Measurements from ENCODE around the gene ZNF154.
A peak's percentile ranks its signal among the peaks of the same experiment; 100 is the strongest.

ZNF154 gene

DNA sequence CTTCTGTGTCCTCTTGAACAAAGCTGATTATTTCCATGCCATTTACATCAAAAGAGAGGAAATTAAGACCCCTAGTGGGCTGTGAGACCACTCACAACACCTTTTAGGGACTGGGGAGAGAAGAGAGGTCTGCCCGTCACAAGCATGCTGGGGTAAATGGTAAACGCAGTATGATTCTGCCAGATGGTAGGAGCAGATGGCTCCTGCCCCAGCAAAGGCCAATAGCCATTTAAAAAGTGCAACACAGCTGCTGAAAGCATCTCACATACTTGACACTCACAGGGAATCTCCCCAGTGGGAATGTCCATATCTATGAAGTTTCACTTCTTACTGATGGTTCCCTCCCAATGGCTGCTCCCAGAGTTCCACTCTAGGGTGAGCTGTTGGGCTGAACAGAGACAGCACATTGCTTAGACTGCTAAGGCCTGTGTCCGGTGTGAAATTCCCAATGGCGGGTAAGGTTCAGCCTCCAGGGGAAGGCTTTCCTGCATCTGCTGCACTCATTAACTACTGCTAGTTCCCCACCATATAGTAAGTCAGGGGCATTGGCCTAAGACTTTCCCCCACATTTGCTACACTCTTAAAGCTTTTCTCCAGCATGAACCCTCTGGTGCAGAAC is 11.0 kb upstream of the ZNF154 start:
- H3K27me3 ChIP-seq (ENCODE audit: control insufficient read depth in 1 of 2, insufficient read depth in 2 of 2, low read length in 2 of 2) = no peaks in the 10 kb centered on the region
- H3K27ac ChIP-seq (ENCODE audit: low read depth, low read length) = no peak overlapping the region
- no peak overlapping the region for H3K9ac ChIP-seq (ENCODE audit: low read depth in 1 of 2, low read length in 2 of 2)
- H3K4me3 ChIP-seq (ENCODE audit: low read depth in 1 of 2, low read length in 2 of 2) = peak overlapping the region in 1 of 2 donors; percentile 38
- no peaks in the 10 kb centered on the region for H3K4me1 ChIP-seq (ENCODE audit: control insufficient read depth in 1 of 2, insufficient read depth in 2 of 2, low read length in 2 of 2)
- H3K36me3 ChIP-seq (ENCODE audit: control insufficient read depth in 1 of 2, insufficient read depth in 2 of 2, low read length in 2 of 2) = peaks cover 31 to 35% of the 10 kb centered on the region in 2 donors
- H3K9me3 ChIP-seq (ENCODE audit: control insufficient read depth in 1 of 2, low read length in 2 of 2) = peaks cover 66 to 69% of the 10 kb centered on the region in 2 donors

DNA sequence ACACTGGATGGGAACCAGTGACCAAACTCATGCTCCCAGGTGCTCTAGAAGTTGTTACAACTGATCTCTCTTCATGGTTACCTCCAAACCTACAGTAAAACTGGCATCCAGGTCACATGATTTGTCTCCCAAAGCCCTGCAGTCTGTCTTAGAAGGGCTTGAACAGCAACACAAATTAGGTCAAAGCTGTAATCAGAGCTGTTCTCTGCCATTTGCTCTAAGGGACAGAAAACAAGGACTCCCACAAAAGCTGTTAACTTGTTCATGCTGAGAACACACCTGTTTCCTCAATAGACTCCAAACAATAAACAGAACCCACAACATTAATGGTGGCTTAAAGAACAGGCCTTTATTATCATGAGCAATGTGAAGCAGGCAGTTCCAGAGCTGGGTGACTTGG is 10.4 kb upstream of the ZNF154 start:
- peaks cover 31 to 35% of the 10 kb centered on the region in 2 donors for H3K36me3 ChIP-seq (ENCODE audit: control insufficient read depth in 1 of 2, insufficient read depth in 2 of 2, low read length in 2 of 2)
- H3K4me3 ChIP-seq (ENCODE audit: low read depth in 1 of 2, low read length in 2 of 2) = peak overlapping the region in 1 of 2 donors; percentile 5
- no peak overlapping the region for H3K9ac ChIP-seq (ENCODE audit: low read depth in 1 of 2, low read length in 2 of 2)
- peaks cover 67 to 74% of the 10 kb centered on the region in 2 donors for H3K9me3 ChIP-seq (ENCODE audit: control insufficient read depth in 1 of 2, low read length in 2 of 2)
- no peak overlapping the region for H3K27ac ChIP-seq (ENCODE audit: low read depth, low read length)
- H3K4me1 ChIP-seq (ENCODE audit: control insufficient read depth in 1 of 2, insufficient read depth in 2 of 2, low read length in 2 of 2) = no peaks in the 10 kb centered on the region
- no peaks in the 10 kb centered on the region for H3K27me3 ChIP-seq (ENCODE audit: control insufficient read depth in 1 of 2, insufficient read depth in 2 of 2, low read length in 2 of 2)

DNA sequence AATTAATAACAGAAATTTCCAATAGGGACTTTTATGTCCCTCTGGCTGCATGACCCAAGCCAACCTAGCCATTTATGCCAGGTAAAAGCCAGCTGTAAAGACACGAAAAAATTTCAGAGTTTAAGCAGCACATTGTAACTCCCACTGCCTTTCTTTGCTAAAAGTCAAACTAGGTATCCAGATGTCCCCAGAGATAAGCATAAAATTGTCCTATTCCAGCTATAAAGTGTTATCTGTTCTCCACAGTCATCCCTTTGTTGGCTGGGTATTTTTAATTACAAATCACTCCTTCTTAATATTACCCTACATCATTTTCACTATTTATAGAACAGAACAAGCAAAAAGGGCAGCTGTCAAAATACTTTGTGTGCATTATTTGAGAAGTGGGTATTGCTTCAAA is 3.2 kb upstream of the ZNF154 start:
- Histone ChIP-seq H3K4me3 (ENCODE audit: low read depth in 1 of 2, low read length in 2 of 2) (no peak overlapping the region), H3K9me3 (ENCODE audit: control insufficient read depth in 1 of 2, low read length in 2 of 2) (peaks cover 43 to 46% of the 10 kb centered on the region in 2 donors), H3K27me3 (ENCODE audit: control insufficient read depth in 1 of 2, insufficient read depth in 2 of 2, low read length in 2 of 2) (no peaks in the 10 kb centered on the region), H3K4me1 (ENCODE audit: control insufficient read depth in 1 of 2, insufficient read depth in 2 of 2, low read length in 2 of 2) (no peaks in the 10 kb centered on the region), H3K36me3 (ENCODE audit: control insufficient read depth in 1 of 2, insufficient read depth in 2 of 2, low read length in 2 of 2) (no peaks in the 10 kb centered on the region), H3K27ac (ENCODE audit: low read depth, low read length) (no peak overlapping the region), H3K9ac (ENCODE audit: low read depth in 1 of 2, low read length in 2 of 2) (no peak overlapping the region)

DNA sequence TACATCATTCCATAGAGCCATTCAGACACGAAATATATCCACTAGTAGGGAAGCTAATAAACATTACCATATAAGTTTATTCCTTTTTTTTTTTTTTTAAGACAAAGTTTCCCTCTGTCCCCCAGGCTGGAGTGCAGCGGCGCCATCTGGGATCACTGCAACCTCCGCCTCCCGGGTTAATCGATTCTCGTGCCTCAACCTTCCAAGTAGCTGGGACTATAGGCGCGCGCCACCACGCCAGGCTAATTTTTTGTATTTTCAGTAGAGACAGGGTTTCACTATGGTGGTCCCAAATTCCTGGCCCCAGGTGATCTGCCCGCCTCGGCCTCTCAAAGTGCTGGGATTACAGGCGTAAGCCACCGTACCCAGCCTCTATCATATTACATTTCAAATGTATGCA is 612 bp upstream of the ZNF154 start:
- H3K4me1 ChIP-seq (ENCODE audit: control insufficient read depth in 1 of 2, insufficient read depth in 2 of 2, low read length in 2 of 2) = no peaks in the 10 kb centered on the region
- peak overlapping the region in 1 of 2 donors; percentile 61 for H3K4me3 ChIP-seq (ENCODE audit: low read depth in 1 of 2, low read length in 2 of 2)
- no peak overlapping the region for H3K9ac ChIP-seq (ENCODE audit: low read depth in 1 of 2, low read length in 2 of 2)
- H3K36me3 ChIP-seq (ENCODE audit: control insufficient read depth in 1 of 2, insufficient read depth in 2 of 2, low read length in 2 of 2) = no peaks in the 10 kb centered on the region
- H3K27me3 ChIP-seq (ENCODE audit: control insufficient read depth in 1 of 2, insufficient read depth in 2 of 2, low read length in 2 of 2) = no peaks in the 10 kb centered on the region
- H3K27ac ChIP-seq (ENCODE audit: low read depth, low read length) = no peak overlapping the region
- peaks cover 43 to 55% of the 10 kb centered on the region in 2 donors for H3K9me3 ChIP-seq (ENCODE audit: control insufficient read depth in 1 of 2, low read length in 2 of 2)

DNA sequence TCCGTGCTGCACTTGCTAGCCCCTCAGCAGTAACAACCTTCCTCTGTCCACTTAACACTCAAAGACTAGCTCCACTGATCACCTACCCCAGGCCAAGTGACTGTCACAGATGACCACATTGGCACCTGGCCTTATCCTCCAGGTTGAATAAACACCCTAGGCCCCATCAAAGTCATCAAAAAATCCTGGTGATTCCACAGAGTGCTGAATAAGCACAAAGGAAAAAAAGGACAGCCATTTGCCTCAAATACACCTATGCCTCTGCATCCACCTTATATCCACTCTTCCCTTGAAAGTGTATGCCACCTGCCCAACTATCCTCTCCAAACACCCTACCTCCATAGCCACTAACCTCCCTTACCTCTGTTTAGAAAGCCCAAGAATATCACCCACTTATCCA is 2.7 kb downstream of the ZNF154 start:
- H3K27ac ChIP-seq (ENCODE audit: low read depth, low read length) = no peak overlapping the region
- no peaks in the 10 kb centered on the region for H3K27me3 ChIP-seq (ENCODE audit: control insufficient read depth in 1 of 2, insufficient read depth in 2 of 2, low read length in 2 of 2)
- H3K4me3 ChIP-seq (ENCODE audit: low read depth in 1 of 2, low read length in 2 of 2) = peak overlapping the region in 1 of 2 donors; percentile 32
- H3K9me3 ChIP-seq (ENCODE audit: control insufficient read depth in 1 of 2, low read length in 2 of 2) = peaks cover 64 to 66% of the 10 kb centered on the region in 2 donors
- H3K36me3 ChIP-seq (ENCODE audit: control insufficient read depth in 1 of 2, insufficient read depth in 2 of 2, low read length in 2 of 2) = peaks cover 8 to 10% of the 10 kb centered on the region in 2 donors
- H3K4me1 ChIP-seq (ENCODE audit: control insufficient read depth in 1 of 2, insufficient read depth in 2 of 2, low read length in 2 of 2) = no peaks in the 10 kb centered on the region
- H3K9ac ChIP-seq (ENCODE audit: low read depth in 1 of 2, low read length in 2 of 2) = no peak overlapping the region

DNA sequence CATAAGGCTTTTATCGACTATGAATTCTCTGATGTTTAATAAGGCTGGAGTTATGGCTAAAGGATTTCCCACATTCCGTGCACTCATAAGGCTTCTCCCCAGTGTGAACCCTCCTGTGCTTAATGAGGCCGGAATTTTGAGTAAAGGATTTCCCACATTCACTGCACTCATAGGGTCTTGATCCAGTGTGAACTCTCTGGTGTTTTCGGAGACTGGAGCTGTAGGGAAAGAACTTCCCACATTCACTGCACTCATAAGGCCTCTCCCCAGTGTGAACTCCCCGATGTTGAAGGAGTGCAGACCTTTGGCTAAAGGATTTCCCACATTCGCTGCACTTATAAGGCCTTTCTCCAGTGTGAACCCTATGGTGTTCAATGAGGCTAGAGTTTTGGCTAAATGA is 7.4 kb downstream of the ZNF154 start:
- Histone ChIP-seq H3K27me3 (ENCODE audit: control insufficient read depth in 1 of 2, insufficient read depth in 2 of 2, low read length in 2 of 2) (no peaks in the 10 kb centered on the region), H3K4me1 (ENCODE audit: control insufficient read depth in 1 of 2, insufficient read depth in 2 of 2, low read length in 2 of 2) (no peaks in the 10 kb centered on the region), H3K27ac (ENCODE audit: low read depth, low read length) (no peak overlapping the region), H3K4me3 (ENCODE audit: low read depth in 1 of 2, low read length in 2 of 2) (no peak overlapping the region), H3K9ac (ENCODE audit: low read depth in 1 of 2, low read length in 2 of 2) (no peak overlapping the region), H3K36me3 (ENCODE audit: control insufficient read depth in 1 of 2, insufficient read depth in 2 of 2, low read length in 2 of 2) (peaks cover 8 to 17% of the 10 kb centered on the region in 2 donors), H3K9me3 (ENCODE audit: control insufficient read depth in 1 of 2, low read length in 2 of 2) (peaks cover 73 to 79% of the 10 kb centered on the region in 2 donors)

DNA sequence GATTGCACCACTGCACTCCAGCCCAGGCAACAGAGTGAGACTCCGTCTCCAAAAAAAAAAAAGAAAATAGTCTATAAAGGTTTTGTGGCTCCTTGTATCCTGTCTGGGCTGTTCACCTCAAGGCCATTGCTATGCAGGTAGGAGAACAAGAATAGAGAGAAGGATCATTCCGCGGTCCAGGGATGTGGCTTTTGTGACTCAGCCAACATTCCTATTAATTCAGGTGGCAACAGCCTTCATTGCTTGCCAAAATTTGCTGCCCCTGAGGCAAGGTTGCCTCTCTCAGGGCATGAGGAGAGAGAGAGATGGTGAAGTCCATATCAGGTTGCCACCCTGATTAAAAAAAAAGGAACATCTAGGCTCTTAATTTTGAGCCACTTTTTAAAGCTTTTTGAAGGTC is 19.3 kb downstream of the ZNF154 start:
- Histone ChIP-seq H3K9me3 (ENCODE audit: control insufficient read depth in 1 of 2, low read length in 2 of 2) (peaks cover 82 to 88% of the 10 kb centered on the region in 2 donors), H3K36me3 (ENCODE audit: control insufficient read depth in 1 of 2, insufficient read depth in 2 of 2, low read length in 2 of 2) (peaks cover 44 to 57% of the 10 kb centered on the region in 2 donors), H3K4me1 (ENCODE audit: control insufficient read depth in 1 of 2, insufficient read depth in 2 of 2, low read length in 2 of 2) (no peaks in the 10 kb centered on the region), H3K27ac (ENCODE audit: low read depth, low read length) (no peak overlapping the region), H3K4me3 (ENCODE audit: low read depth in 1 of 2, low read length in 2 of 2) (no peak overlapping the region), H3K27me3 (ENCODE audit: control insufficient read depth in 1 of 2, insufficient read depth in 2 of 2, low read length in 2 of 2) (no peaks in the 10 kb centered on the region), H3K9ac (ENCODE audit: low read depth in 1 of 2, low read length in 2 of 2) (no peak overlapping the region)

DNA sequence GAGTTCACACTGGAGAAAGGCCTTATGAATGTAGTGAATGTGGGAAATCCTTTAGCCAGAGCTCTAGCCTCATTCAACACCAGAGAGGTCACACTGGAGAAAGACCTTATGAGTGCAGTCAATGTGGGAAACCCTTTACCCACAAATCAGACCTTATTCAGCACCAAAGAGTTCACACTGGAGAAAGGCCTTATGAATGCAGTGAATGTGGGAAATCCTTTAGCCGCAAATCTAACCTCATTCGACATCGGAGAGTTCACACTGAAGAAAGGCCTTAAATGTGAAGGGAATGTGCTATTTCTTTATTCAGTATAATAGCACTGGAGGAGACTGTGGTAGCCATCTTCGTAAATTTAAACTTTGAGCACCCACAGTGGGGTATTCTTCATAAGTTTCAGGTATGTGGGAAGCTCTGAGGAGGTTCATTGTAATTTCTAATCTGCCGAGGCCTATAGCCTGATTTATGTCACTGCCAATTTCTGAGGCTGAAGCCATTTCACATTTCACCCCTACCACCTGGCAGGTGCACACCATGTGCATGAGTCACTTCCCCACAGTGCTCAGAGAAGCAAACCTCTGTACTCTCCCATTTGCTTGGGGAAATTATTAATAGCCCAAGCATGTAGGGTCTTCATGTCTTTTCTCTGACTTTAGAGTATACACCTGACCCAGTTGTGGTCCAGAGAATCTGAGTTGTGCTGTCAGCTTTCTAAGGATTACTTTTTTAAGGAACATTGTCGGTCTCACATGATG is 20.8 kb downstream of the ZNF154 start:
- Histone ChIP-seq H3K4me3 (ENCODE audit: low read depth in 1 of 2, low read length in 2 of 2) (peak overlapping the region in 1 of 2 donors; percentile 41), H3K4me1 (ENCODE audit: control insufficient read depth in 1 of 2, insufficient read depth in 2 of 2, low read length in 2 of 2) (peaks cover 0 to 3% of the 10 kb centered on the region in 2 donors), H3K9me3 (ENCODE audit: control insufficient read depth in 1 of 2, low read length in 2 of 2) (peaks cover 82 to 88% of the 10 kb centered on the region in 2 donors), H3K9ac (ENCODE audit: low read depth in 1 of 2, low read length in 2 of 2) (no peak overlapping the region), H3K36me3 (ENCODE audit: control insufficient read depth in 1 of 2, insufficient read depth in 2 of 2, low read length in 2 of 2) (peaks cover 58% of the 10 kb centered on the region in 2 donors), H3K27ac (ENCODE audit: low read depth, low read length) (no peak overlapping the region), H3K27me3 (ENCODE audit: control insufficient read depth in 1 of 2, insufficient read depth in 2 of 2, low read length in 2 of 2) (no peaks in the 10 kb centered on the region)

DNA sequence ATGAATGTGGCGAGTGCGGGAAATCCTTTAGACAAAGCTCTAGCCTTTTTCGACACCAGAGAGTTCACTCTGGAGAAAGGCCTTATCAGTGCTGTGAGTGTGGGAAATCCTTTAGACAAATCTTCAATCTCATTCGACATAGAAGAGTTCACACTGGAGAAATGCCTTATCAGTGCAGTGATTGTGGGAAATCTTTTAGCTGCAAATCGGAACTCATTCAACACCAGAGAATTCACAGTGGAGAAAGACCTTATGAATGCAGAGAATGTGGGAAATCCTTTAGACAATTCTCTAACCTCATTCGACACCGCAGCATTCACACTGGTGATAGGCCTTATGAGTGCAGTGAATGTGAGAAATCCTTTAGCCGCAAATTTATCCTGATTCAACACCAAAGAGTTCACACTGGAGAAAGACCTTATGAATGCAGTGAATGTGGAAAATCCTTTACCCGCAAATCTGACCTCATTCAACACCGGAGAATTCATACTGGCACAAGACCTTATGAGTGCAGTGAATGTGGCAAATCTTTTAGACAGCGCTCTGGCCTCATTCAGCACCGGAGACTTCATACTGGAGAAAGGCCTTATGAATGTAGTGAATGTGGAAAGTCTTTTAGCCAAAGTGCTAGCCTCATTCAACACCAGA is 21.5 kb downstream of the ZNF154 start:
- peak overlapping the region in 1 of 2 donors; percentile 41 for H3K4me3 ChIP-seq (ENCODE audit: low read depth in 1 of 2, low read length in 2 of 2)
- H3K9me3 ChIP-seq (ENCODE audit: control insufficient read depth in 1 of 2, low read length in 2 of 2) = peaks cover 83 to 88% of the 10 kb centered on the region in 2 donors
- peaks cover 6 to 10% of the 10 kb centered on the region in 2 donors for H3K4me1 ChIP-seq (ENCODE audit: control insufficient read depth in 1 of 2, insufficient read depth in 2 of 2, low read length in 2 of 2)
- no peak overlapping the region for H3K27ac ChIP-seq (ENCODE audit: low read depth, low read length)
- no peak overlapping the region for H3K9ac ChIP-seq (ENCODE audit: low read depth in 1 of 2, low read length in 2 of 2)
- no peaks in the 10 kb centered on the region for H3K27me3 ChIP-seq (ENCODE audit: control insufficient read depth in 1 of 2, insufficient read depth in 2 of 2, low read length in 2 of 2)
- peaks cover 56 to 64% of the 10 kb centered on the region in 2 donors for H3K36me3 ChIP-seq (ENCODE audit: control insufficient read depth in 1 of 2, insufficient read depth in 2 of 2, low read length in 2 of 2)

DNA sequence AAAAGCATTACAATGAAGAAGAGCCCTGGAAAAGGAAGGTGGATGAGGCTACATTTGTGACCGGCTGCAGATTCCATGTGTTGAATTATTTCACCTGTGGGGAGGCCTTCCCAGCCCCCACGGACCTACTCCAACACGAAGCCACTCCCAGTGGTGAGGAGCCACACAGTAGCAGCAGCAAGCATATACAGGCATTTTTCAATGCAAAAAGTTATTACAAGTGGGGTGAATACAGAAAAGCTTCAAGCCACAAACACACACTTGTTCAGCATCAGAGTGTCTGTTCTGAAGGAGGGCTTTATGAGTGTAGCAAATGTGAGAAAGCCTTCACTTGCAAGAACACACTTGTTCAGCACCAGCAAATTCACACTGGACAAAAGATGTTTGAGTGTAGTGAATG is 22.3 kb downstream of the ZNF154 start:
- Histone ChIP-seq H3K4me3 (ENCODE audit: low read depth in 1 of 2, low read length in 2 of 2) (peak overlapping the region; percentile 38 to 41), H3K36me3 (ENCODE audit: control insufficient read depth in 1 of 2, insufficient read depth in 2 of 2, low read length in 2 of 2) (peaks cover 56 to 64% of the 10 kb centered on the region in 2 donors), H3K27me3 (ENCODE audit: control insufficient read depth in 1 of 2, insufficient read depth in 2 of 2, low read length in 2 of 2) (no peaks in the 10 kb centered on the region), H3K27ac (ENCODE audit: low read depth, low read length) (no peak overlapping the region), H3K4me1 (ENCODE audit: control insufficient read depth in 1 of 2, insufficient read depth in 2 of 2, low read length in 2 of 2) (peaks cover 8 to 12% of the 10 kb centered on the region in 2 donors), H3K9me3 (ENCODE audit: control insufficient read depth in 1 of 2, low read length in 2 of 2) (peaks cover 83 to 88% of the 10 kb centered on the region in 2 donors), H3K9ac (ENCODE audit: low read depth in 1 of 2, low read length in 2 of 2) (no peak overlapping the region)
